PFSK-1 (cell line): Measurements from ENCODE around the gene FECH.

Experiments
- FOXP2 ChIP-seq: optimal IDR thresholded peaks from 2 replicates; pipeline ENCODE3; 2011; ENCODE audit warnings: borderline replicate concordance, control low read depth, inconsistent platforms; ENCODE audit not compliant: insufficient read depth; ENCODE audit errors: extremely low read length, extremely low read depth
- POLR2AphosphoS5 ChIP-seq: IDR thresholded peaks from 2 replicates; pipeline ENCODE4 v1.6.1; 2012; ENCODE audit warnings: low read depth, mild to moderate bottlenecking, control low read depth, low read length, moderate library complexity
- SIN3A ChIP-seq: IDR thresholded peaks from 2 replicates; pipeline ENCODE4 v1.6.1; 2012; ENCODE audit warnings: mild to moderate bottlenecking, low read length, moderate library complexity, borderline replicate concordance; ENCODE audit not compliant: insufficient read depth
- TAF1 ChIP-seq: IDR thresholded peaks from 2 replicates; pipeline ENCODE4 v1.6.1; 2012; ENCODE audit warnings: low read length, control low read depth, borderline replicate concordance; ENCODE audit not compliant: insufficient read depth
- TF ChIP-seq, protein P1 (sequence below), 2 experiments: IDR thresholded peaks; 2 replicates each; pipeline versions ENCODE4 v1.6.1 to v1.8.0; 2011 to 2012; ENCODE audit warnings: low read depth in 2 of 2, low read length in 2 of 2, control low read depth in 1 of 2, inconsistent platforms in 1 of 2, mild to moderate bottlenecking in 1 of 2, moderate library complexity in 1 of 2; ENCODE audit not compliant: insufficient read depth in 1 of 2

DNA sequence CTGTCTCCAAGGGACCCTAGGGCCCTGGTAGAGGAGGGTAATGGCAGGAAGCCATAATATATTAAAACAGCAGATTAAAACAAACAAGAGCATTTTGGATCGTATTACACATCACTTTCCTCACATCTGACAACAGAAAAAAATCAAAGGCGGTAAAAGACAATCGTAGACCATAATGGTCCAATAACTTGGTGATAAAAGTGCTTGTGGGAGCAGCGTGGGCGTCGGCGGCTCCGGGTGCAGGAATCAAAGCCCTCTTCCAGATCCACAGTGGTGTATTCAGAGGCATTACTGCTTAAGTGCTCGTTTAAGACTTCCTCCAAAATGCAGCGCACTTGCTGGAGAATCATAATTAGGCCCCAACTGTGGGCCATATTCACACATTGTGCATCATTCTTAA, 68.0 kb downstream of the FECH start:
- TF ChIP-seq POLR2AphosphoS5, result no peak
- TF ChIP-seq SIN3A, result no peak
- TF ChIP-seq, protein P1, sequence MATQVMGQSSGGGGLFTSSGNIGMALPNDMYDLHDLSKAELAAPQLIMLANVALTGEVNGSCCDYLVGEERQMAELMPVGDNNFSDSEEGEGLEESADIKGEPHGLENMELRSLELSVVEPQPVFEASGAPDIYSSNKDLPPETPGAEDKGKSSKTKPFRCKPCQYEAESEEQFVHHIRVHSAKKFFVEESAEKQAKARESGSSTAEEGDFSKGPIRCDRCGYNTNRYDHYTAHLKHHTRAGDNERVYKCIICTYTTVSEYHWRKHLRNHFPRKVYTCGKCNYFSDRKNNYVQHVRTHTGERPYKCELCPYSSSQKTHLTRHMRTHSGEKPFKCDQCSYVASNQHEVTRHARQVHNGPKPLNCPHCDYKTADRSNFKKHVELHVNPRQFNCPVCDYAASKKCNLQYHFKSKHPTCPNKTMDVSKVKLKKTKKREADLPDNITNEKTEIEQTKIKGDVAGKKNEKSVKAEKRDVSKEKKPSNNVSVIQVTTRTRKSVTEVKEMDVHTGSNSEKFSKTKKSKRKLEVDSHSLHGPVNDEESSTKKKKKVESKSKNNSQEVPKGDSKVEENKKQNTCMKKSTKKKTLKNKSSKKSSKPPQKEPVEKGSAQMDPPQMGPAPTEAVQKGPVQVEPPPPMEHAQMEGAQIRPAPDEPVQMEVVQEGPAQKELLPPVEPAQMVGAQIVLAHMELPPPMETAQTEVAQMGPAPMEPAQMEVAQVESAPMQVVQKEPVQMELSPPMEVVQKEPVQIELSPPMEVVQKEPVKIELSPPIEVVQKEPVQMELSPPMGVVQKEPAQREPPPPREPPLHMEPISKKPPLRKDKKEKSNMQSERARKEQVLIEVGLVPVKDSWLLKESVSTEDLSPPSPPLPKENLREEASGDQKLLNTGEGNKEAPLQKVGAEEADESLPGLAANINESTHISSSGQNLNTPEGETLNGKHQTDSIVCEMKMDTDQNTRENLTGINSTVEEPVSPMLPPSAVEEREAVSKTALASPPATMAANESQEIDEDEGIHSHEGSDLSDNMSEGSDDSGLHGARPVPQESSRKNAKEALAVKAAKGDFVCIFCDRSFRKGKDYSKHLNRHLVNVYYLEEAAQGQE (IDR thresholded peaks at IDR 0.05; ENCODE audit: insufficient read depth in 1 of 2, low read depth in 2 of 2, low read length in 2 of 2), result no peak
- TF ChIP-seq TAF1, result no peak
- no peak for TF ChIP-seq FOXP2
